Fibroblast of the aortic adventitia (primary cell): ENCODE data around the gene TOP3B. TPM values are rescaled to one million over a fixed set of nuclear protein-coding genes. Genes with fewer than 3 reads are reported as not detected.

Source experiments
- DNase-seq: peaks from one replicate; pipeline ENCODE4 v3.0.0-alpha.2; 2010; ENCODE audit warnings: low read depth
- H3K4me3 ChIP-seq: 2 replicates; pipeline ENCODE4 v1.5.1; 2011; ENCODE audit warnings: low read depth, mild to moderate bottlenecking, control low read depth, low read length, moderate library complexity
- CTCF ChIP-seq: IDR thresholded peaks from 2 replicates; pipeline ENCODE4 v1.5.1; 2011; ENCODE audit warnings: mild to moderate bottlenecking, low read length, control low read depth, inconsistent platforms; ENCODE audit not compliant: insufficient read depth
- total RNA-seq: library from RNA; depleted of rRNA; stranded (reverse); fragments of >200 nt; gene quantifications from 2 replicates; pipeline ENCODE4 v1.2.3, GENCODE V29; 2012; ENCODE audit warnings: low replicate concordance

The TOP3B gene
- total RNA-seq, 1 donor = 20.9 TPM

GRCh38 chr22:21948824-21949568 is 33.6 kb downstream of the TOP3B start:
- no peak for DNase-seq
- TF ChIP-seq CTCF = no peak
- H3K4me3 ChIP-seq = no peak overlapping the region

- H3K4me3 ChIP-seq = no peak overlapping the region
- no peak for DNase-seq
- TF ChIP-seq CTCF = no peak
Measured at GRCh38 chr22:21948390-21948789, 34.2 kb downstream of the TOP3B start.

GRCh38 chr22:21947040-21948014 is 35.3 kb downstream of the TOP3B start:
- peak overlapping the region; percentile 22 for H3K4me3 ChIP-seq
- peak; percentile 77 for TF ChIP-seq CTCF
- DNase-seq = peak; percentile 76

GRCh38 chr22:21946262-21946925 is 36.2 kb downstream of the TOP3B start:
- no peak for DNase-seq
- TF ChIP-seq CTCF = no peak
- H3K4me3 ChIP-seq = no peak overlapping the region

GRCh38 chr22:21945453-21946261 is 36.9 kb downstream of the TOP3B start:
- no peak overlapping the region for H3K4me3 ChIP-seq

More at GRCh38 chr22:21945453-21946261, 36.9 kb downstream of the TOP3B start:
- DNase-seq = no peak
- TF ChIP-seq CTCF = no peak
